ENCODE data around the gene NXPE2. TPM values are rescaled to one million over a fixed set of nuclear protein-coding genes. Genes with fewer than 3 reads are reported as not detected.

NXPE2 gene
- polyA plus RNA-seq, 2 of the 4 experiments (the other 2 are of a cell fraction), result 0.09 TPM; not detected in 1

DNA sequence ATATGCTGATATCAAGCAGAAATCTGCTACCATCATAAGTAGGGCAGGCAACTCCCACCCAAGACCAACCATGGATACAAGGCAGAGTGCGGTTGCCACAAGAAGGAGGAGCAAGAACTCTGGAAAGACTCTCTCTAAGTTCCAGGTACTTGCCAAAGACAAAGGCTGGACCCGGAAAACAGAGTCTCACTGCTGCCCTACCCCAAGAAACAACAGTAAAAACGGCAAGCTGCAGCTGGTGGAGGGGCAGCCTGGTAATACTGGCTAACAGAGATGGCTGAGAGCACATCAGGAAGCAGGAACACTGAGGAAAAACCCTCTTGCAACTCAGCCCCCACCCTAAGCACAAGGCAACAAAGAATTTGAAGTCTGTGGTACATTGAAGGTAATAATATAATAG lies 27.7 kb upstream of the NXPE2 start:
- DNase-seq (ENCODE audit: low read depth in 1 of 2, low spot score in 1 of 2), result no peak
- POLR2A ChIA-PET, result no interaction called here
- H3K4me3 ChIP-seq, result no peak overlapping the region
- H3K9me3 ChIP-seq, result no peaks in the 10 kb centered on the region
- no peak for ATAC-seq
- 15% methylated on average over 3 of the region's 3 CpGs for WGBS (ENCODE audit: missing lambda C conversion rate)
- no peak overlapping the region for H3K27ac ChIP-seq
- H3K4me2 ChIP-seq, result no peak overlapping the region
- no peak for FAIRE-seq
- TF ChIP-seq EHF (CRISPR knock-in tag; IDR thresholded peaks at IDR 0.05) (no peak), RFX5 (IDR thresholded peaks at IDR 0.05) (no peak), BHLHE40 (IDR thresholded peaks at IDR 0.05; ENCODE audit: low read depth, low read length) (no peak), GATA3 (IDR thresholded peaks at IDR 0.05; ENCODE audit: borderline replicate concordance) (no peak), NR3C1 (IDR thresholded peaks at IDR 0.05) (no peak), ZFP36 (IDR thresholded peaks at IDR 0.05; ENCODE audit: borderline replicate concordance, partially characterized antibody) (no peak)
- TF ChIP-seq, protein P1, sequence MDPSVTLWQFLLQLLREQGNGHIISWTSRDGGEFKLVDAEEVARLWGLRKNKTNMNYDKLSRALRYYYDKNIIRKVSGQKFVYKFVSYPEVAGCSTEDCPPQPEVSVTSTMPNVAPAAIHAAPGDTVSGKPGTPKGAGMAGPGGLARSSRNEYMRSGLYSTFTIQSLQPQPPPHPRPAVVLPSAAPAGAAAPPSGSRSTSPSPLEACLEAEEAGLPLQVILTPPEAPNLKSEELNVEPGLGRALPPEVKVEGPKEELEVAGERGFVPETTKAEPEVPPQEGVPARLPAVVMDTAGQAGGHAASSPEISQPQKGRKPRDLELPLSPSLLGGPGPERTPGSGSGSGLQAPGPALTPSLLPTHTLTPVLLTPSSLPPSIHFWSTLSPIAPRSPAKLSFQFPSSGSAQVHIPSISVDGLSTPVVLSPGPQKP (IDR thresholded peaks at IDR 0.05; ENCODE audit: low read depth, low read length), result no peak
- TF ChIP-seq, protein P2, sequence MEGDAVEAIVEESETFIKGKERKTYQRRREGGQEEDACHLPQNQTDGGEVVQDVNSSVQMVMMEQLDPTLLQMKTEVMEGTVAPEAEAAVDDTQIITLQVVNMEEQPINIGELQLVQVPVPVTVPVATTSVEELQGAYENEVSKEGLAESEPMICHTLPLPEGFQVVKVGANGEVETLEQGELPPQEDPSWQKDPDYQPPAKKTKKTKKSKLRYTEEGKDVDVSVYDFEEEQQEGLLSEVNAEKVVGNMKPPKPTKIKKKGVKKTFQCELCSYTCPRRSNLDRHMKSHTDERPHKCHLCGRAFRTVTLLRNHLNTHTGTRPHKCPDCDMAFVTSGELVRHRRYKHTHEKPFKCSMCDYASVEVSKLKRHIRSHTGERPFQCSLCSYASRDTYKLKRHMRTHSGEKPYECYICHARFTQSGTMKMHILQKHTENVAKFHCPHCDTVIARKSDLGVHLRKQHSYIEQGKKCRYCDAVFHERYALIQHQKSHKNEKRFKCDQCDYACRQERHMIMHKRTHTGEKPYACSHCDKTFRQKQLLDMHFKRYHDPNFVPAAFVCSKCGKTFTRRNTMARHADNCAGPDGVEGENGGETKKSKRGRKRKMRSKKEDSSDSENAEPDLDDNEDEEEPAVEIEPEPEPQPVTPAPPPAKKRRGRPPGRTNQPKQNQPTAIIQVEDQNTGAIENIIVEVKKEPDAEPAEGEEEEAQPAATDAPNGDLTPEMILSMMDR (IDR thresholded peaks at IDR 0.05), result no peak
- TF ChIP-seq, protein P3, sequence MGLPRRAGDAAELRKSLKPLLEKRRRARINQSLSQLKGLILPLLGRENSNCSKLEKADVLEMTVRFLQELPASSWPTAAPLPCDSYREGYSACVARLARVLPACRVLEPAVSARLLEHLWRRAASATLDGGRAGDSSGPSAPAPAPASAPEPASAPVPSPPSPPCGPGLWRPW (IDR thresholded peaks at IDR 0.05), result no peak
- CTCF ChIA-PET, result no interaction called here
- no peaks in the 10 kb centered on the region for H3K4me1 ChIP-seq

DNA sequence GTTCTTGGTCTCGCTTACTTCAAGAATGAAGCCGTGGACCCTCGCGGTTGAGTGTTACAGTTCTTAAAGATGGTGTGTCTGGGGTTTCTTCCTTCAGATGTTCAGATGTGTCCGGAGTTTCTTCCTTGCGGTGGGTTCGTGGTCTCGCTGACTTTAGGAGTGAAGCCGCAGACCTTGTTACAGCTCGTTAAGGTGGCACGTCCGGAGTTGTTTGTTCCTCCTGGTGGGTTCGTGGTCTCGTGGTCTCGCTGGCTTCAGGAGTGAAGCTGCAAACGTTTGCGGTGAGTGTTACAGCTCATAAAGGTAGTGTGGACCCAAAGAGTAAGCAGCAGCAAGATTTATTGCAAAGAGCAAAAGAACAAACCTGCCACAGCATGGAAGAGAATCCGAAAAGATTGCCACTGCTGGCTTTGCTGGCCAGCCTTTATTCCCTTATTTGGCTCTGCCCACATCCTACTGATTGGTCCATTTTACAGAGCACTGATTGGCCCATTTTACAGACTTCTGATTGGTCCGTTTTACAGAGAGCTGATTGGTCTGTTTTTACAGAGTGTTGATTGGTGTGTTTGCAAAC lies 27.1 kb upstream of the NXPE2 start:
- 39% methylated on average over 19 of the region's 19 CpGs for WGBS (ENCODE audit: missing lambda C conversion rate)
- POLR2A ChIA-PET, result no interaction called here
- CTCF ChIA-PET, result no interaction called here
- TF ChIP-seq HOXA7 (CRISPR knock-in tag; IDR thresholded peaks at IDR 0.05), result no peak
- no peak for TF ChIP-seq POLR2AphosphoS2 (conservative IDR thresholded peaks at IDR 0.05; ENCODE audit: low read length)
- no peak for TF ChIP-seq ZNF302 (CRISPR knock-in tag; IDR thresholded peaks at IDR 0.05)
- TF ChIP-seq, protein P4, sequence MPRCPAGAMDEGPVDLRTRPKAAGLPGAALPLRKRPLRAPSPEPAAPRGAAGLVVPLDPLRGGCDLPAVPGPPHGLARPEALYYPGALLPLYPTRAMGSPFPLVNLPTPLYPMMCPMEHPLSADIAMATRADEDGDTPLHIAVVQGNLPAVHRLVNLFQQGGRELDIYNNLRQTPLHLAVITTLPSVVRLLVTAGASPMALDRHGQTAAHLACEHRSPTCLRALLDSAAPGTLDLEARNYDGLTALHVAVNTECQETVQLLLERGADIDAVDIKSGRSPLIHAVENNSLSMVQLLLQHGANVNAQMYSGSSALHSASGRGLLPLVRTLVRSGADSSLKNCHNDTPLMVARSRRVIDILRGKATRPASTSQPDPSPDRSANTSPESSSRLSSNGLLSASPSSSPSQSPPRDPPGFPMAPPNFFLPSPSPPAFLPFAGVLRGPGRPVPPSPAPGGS (IDR thresholded peaks at IDR 0.05), result no peak
- no peak for TF ChIP-seq MAFK (IDR thresholded peaks at IDR 0.05; ENCODE audit: partially characterized antibody)
- TF ChIP-seq, protein P5, sequence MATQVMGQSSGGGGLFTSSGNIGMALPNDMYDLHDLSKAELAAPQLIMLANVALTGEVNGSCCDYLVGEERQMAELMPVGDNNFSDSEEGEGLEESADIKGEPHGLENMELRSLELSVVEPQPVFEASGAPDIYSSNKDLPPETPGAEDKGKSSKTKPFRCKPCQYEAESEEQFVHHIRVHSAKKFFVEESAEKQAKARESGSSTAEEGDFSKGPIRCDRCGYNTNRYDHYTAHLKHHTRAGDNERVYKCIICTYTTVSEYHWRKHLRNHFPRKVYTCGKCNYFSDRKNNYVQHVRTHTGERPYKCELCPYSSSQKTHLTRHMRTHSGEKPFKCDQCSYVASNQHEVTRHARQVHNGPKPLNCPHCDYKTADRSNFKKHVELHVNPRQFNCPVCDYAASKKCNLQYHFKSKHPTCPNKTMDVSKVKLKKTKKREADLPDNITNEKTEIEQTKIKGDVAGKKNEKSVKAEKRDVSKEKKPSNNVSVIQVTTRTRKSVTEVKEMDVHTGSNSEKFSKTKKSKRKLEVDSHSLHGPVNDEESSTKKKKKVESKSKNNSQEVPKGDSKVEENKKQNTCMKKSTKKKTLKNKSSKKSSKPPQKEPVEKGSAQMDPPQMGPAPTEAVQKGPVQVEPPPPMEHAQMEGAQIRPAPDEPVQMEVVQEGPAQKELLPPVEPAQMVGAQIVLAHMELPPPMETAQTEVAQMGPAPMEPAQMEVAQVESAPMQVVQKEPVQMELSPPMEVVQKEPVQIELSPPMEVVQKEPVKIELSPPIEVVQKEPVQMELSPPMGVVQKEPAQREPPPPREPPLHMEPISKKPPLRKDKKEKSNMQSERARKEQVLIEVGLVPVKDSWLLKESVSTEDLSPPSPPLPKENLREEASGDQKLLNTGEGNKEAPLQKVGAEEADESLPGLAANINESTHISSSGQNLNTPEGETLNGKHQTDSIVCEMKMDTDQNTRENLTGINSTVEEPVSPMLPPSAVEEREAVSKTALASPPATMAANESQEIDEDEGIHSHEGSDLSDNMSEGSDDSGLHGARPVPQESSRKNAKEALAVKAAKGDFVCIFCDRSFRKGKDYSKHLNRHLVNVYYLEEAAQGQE (IDR thresholded peaks at IDR 0.05), result no peak
- TF ChIP-seq, protein P6, sequence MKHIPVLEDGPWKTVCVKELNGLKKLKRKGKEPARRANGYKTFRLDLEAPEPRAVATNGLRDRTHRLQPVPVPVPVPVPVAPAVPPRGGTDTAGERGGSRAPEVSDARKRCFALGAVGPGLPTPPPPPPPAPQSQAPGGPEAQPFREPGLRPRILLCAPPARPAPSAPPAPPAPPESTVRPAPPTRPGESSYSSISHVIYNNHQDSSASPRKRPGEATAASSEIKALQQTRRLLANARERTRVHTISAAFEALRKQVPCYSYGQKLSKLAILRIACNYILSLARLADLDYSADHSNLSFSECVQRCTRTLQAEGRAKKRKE (CRISPR knock-in tag; IDR thresholded peaks at IDR 0.05; ENCODE audit: low read depth), result no peak
- TF ChIP-seq EHMT2 (IDR thresholded peaks at IDR 0.05; ENCODE audit: low read depth), result no peak
- no peak for TF ChIP-seq FOXS1 (CRISPR knock-in tag; IDR thresholded peaks at IDR 0.05)
- TF ChIP-seq, protein P2 (IDR thresholded peaks at IDR 0.05), result no peak
- TF ChIP-seq, protein P3 (IDR thresholded peaks at IDR 0.05), result no peak
- TF ChIP-seq GATA3 (IDR thresholded peaks at IDR 0.05; ENCODE audit: borderline replicate concordance), result no peak
- no peak for TF ChIP-seq ZC3H11A (IDR thresholded peaks at IDR 0.05)
- H3K4me3 ChIP-seq, result no peak overlapping the region
- H3K4me2 ChIP-seq, result no peak overlapping the region
- FAIRE-seq, result no peak
- no peak overlapping the region for H3K27ac ChIP-seq
- no peaks in the 10 kb centered on the region for H3K4me1 ChIP-seq
- DNase-seq (ENCODE audit: low read depth in 1 of 2, low spot score in 1 of 2), result no peak
- no peaks in the 10 kb centered on the region for H3K9me3 ChIP-seq
- ATAC-seq, result no peak

All from A549 (cell line).